ENCODE measurements around the gene CARS1. TPM values are rescaled to one million over a fixed set of nuclear protein-coding genes. Genes with fewer than 3 reads are reported as not detected.

The CARS1 gene
- total and polyA plus RNA-seq, 9 of the 15 experiments (the other 6 are each of a cell fraction or from before 2014, with no cell fraction given) = 14.4 to 106 (median 73.6) TPM

GRCh38 chr11:3057069-3057963, at the start of gene CARS1 (continued):
- TF ChIP-seq, protein P1, sequence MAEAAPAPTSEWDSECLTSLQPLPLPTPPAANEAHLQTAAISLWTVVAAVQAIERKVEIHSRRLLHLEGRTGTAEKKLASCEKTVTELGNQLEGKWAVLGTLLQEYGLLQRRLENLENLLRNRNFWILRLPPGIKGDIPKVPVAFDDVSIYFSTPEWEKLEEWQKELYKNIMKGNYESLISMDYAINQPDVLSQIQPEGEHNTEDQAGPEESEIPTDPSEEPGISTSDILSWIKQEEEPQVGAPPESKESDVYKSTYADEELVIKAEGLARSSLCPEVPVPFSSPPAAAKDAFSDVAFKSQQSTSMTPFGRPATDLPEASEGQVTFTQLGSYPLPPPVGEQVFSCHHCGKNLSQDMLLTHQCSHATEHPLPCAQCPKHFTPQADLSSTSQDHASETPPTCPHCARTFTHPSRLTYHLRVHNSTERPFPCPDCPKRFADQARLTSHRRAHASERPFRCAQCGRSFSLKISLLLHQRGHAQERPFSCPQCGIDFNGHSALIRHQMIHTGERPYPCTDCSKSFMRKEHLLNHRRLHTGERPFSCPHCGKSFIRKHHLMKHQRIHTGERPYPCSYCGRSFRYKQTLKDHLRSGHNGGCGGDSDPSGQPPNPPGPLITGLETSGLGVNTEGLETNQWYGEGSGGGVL (CRISPR knock-in tag; IDR thresholded peaks at IDR 0.05) = no peak
- TF ChIP-seq NONO (IDR thresholded peaks at IDR 0.05; ENCODE audit: low read depth in 2 of 2, low read length in 1 of 2) = no peak; a peak in 1 of 4 replicates
- no peak for TF ChIP-seq TSC22D4 (tag; IDR thresholded peaks at IDR 0.05)
- peak; percentile 29 for TF ChIP-seq POU5F1 (IDR thresholded peaks at IDR 0.05; ENCODE audit: borderline replicate concordance, low read depth, low read length, partially characterized antibody)
- peak; percentile 33; the same call in 1 of the 2 replicates for TF ChIP-seq SMAD3 (CRISPR knock-in tag; conservative IDR thresholded peaks at IDR 0.05)
- TF ChIP-seq, protein P2, sequence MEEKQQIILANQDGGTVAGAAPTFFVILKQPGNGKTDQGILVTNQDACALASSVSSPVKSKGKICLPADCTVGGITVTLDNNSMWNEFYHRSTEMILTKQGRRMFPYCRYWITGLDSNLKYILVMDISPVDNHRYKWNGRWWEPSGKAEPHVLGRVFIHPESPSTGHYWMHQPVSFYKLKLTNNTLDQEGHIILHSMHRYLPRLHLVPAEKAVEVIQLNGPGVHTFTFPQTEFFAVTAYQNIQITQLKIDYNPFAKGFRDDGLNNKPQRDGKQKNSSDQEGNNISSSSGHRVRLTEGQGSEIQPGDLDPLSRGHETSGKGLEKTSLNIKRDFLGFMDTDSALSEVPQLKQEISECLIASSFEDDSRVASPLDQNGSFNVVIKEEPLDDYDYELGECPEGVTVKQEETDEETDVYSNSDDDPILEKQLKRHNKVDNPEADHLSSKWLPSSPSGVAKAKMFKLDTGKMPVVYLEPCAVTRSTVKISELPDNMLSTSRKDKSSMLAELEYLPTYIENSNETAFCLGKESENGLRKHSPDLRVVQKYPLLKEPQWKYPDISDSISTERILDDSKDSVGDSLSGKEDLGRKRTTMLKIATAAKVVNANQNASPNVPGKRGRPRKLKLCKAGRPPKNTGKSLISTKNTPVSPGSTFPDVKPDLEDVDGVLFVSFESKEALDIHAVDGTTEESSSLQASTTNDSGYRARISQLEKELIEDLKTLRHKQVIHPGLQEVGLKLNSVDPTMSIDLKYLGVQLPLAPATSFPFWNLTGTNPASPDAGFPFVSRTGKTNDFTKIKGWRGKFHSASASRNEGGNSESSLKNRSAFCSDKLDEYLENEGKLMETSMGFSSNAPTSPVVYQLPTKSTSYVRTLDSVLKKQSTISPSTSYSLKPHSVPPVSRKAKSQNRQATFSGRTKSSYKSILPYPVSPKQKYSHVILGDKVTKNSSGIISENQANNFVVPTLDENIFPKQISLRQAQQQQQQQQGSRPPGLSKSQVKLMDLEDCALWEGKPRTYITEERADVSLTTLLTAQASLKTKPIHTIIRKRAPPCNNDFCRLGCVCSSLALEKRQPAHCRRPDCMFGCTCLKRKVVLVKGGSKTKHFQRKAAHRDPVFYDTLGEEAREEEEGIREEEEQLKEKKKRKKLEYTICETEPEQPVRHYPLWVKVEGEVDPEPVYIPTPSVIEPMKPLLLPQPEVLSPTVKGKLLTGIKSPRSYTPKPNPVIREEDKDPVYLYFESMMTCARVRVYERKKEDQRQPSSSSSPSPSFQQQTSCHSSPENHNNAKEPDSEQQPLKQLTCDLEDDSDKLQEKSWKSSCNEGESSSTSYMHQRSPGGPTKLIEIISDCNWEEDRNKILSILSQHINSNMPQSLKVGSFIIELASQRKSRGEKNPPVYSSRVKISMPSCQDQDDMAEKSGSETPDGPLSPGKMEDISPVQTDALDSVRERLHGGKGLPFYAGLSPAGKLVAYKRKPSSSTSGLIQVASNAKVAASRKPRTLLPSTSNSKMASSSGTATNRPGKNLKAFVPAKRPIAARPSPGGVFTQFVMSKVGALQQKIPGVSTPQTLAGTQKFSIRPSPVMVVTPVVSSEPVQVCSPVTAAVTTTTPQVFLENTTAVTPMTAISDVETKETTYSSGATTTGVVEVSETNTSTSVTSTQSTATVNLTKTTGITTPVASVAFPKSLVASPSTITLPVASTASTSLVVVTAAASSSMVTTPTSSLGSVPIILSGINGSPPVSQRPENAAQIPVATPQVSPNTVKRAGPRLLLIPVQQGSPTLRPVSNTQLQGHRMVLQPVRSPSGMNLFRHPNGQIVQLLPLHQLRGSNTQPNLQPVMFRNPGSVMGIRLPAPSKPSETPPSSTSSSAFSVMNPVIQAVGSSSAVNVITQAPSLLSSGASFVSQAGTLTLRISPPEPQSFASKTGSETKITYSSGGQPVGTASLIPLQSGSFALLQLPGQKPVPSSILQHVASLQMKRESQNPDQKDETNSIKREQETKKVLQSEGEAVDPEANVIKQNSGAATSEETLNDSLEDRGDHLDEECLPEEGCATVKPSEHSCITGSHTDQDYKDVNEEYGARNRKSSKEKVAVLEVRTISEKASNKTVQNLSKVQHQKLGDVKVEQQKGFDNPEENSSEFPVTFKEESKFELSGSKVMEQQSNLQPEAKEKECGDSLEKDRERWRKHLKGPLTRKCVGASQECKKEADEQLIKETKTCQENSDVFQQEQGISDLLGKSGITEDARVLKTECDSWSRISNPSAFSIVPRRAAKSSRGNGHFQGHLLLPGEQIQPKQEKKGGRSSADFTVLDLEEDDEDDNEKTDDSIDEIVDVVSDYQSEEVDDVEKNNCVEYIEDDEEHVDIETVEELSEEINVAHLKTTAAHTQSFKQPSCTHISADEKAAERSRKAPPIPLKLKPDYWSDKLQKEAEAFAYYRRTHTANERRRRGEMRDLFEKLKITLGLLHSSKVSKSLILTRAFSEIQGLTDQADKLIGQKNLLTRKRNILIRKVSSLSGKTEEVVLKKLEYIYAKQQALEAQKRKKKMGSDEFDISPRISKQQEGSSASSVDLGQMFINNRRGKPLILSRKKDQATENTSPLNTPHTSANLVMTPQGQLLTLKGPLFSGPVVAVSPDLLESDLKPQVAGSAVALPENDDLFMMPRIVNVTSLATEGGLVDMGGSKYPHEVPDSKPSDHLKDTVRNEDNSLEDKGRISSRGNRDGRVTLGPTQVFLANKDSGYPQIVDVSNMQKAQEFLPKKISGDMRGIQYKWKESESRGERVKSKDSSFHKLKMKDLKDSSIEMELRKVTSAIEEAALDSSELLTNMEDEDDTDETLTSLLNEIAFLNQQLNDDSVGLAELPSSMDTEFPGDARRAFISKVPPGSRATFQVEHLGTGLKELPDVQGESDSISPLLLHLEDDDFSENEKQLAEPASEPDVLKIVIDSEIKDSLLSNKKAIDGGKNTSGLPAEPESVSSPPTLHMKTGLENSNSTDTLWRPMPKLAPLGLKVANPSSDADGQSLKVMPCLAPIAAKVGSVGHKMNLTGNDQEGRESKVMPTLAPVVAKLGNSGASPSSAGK (IDR thresholded peaks at IDR 0.05) = peak; percentile 71; the same call in 1 of the 2 replicates
- TF ChIP-seq RBM22 (IDR thresholded peaks at IDR 0.05; ENCODE audit: low read depth, low read length, poor library complexity, severe bottlenecking) = peak; percentile 93
- peak in 1 of 2 experiments; percentile 28; a peak in 1 of 4 replicates for TF ChIP-seq SRF (CRISPR knock-in tag; IDR thresholded peaks at IDR 0.05)
- no peak for TF ChIP-seq NR4A1 (CRISPR knock-in tag; IDR thresholded peaks at IDR 0.05)
- peak; percentile 45; the same call in 1 of the 2 replicates for TF ChIP-seq NR4A1 (tag; IDR thresholded peaks at IDR 0.05)
- TF ChIP-seq KDM4B (IDR thresholded peaks at IDR 0.05; ENCODE audit: borderline replicate concordance in 2 of 2, low read depth in 1 of 2) = peak in 1 of 2 experiments; percentile 94; a peak in 1 of 4 replicates
- TF ChIP-seq SRSF3 (IDR thresholded peaks at IDR 0.05; ENCODE audit: insufficient read depth, low read length) = no peak
